GM18517 (cell line): ENCODE data around the gene TTC33.
A peak's percentile ranks its signal among the peaks of the same experiment; 100 is the strongest.
"Not testable (repeated sequence)": the region's sequence is repeated elsewhere in the genome, so short reads cannot be mapped to it uniquely, and the experiment has no call there.

Experiments used
- ATAC-seq: cut with Tn5 transposase; IDR thresholded peaks from one replicate; pipeline ENCODE4 v1.9.1; 2021; ENCODE audit warnings: mild to moderate bottlenecking, moderate library complexity; ENCODE audit not compliant: unreplicated experiment

The TTC33 gene

DNA sequence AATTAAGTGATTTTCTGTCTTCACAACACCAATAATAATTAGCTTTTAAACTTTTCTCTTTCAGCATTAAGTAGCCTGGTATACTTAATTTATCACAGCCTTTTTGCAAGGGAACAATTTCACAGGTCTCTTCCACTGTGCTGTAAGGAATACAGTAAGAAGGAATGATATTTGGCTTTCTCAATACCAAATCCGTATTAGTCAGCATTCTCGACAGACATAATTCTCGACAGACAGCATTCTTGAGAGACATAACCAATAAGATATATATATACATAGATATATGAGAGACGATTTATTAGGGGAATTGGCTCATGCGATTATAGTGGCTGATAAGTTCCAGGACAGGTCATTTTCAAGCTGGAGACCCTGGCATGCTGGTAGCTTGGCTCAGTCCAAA lies 24.4 kb upstream of the TTC33 start:
- ATAC-seq, result no peak

DNA sequence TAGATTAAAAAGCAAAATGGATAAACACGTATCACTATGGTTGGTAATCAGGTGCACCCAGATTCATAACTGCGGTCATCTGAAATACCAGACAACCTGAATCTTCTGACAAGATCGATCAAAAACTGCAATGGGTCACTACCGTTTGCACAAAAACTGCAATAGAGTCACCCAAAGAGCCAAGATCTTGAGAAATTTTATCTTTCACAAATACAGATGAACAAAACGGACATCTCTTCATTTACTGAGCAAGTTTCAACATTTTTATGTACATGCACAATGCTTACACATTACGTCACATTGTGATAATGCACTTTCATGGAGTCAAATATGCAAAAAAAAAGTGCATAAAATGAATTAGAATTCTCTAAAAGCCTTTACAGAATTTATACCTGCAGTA lies 23.8 kb upstream of the TTC33 start:
- ATAC-seq, result no peak

DNA sequence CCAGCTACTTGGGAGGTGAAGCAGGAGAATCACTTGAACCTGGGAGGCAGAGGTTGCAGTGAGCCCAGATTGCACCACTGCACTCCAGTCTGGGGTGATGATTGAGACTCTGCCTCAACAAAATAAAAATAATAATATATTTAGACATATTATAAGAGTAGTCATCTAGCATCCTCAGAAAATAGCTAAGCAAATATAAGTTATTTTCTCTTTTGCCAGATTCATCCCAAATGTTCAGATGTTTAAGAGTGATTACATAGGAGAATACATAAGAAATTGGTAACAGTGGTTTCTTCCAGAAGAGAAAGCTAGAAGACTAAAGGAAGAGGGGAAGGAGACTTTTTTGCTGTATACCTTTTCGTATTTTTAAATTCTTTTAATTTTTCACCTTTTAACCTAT lies 22.4 kb upstream of the TTC33 start:
- no peak for ATAC-seq

DNA sequence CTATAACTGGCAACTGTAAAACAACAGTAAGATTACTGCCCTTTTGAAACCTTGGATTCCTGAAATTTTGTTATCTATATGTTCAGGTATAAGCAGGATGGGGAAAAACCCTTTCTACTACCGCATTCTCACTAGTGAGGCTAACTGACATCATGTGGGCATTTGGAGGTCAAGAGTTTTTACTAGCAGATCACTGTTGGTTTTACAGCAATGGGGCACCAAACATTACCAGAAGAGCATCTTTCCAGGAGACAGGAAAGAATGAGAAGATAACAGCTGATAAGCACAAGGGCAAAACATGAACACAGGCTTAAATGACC lies 20.9 kb upstream of the TTC33 start:
- ATAC-seq, result no peak

DNA sequence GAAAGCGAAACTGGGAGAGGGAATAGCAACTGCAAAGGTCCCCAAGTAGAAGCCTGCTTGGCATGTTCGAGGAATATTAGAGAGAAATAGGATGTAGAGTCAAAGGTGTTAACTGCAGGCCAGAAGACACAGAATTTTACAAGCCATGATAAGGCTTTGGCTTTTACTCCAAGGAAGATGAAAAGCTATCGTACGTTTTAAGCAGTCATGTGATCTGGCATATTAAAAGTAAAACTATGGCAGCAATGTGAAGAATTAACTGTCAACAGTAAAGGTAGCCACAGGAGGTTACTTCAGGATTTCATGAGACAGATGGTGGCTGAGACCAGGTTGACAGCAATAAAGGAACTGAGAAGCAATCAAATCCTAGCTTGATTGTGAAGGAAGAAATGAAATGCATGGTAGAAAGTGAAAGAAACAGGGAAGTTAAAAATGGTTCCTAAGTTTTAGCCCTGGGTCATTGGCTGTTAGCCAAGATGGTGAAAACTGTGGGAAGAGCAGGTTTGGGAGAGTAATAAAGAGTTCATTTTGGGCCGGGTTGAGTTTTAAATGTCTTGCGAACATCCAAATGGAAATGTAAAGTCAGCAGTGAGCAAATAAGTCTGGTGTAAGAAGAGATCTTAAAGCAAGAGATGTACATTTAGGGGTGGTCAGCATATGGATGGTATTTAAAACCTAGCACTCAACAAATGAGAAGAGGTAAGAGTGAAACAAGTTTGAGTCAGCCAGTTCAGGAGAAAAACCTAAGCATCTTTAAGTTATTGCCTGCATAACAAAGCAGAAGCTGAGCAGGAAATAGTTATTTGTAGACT lies 20.3 kb upstream of the TTC33 start:
- ATAC-seq, result no peak

DNA sequence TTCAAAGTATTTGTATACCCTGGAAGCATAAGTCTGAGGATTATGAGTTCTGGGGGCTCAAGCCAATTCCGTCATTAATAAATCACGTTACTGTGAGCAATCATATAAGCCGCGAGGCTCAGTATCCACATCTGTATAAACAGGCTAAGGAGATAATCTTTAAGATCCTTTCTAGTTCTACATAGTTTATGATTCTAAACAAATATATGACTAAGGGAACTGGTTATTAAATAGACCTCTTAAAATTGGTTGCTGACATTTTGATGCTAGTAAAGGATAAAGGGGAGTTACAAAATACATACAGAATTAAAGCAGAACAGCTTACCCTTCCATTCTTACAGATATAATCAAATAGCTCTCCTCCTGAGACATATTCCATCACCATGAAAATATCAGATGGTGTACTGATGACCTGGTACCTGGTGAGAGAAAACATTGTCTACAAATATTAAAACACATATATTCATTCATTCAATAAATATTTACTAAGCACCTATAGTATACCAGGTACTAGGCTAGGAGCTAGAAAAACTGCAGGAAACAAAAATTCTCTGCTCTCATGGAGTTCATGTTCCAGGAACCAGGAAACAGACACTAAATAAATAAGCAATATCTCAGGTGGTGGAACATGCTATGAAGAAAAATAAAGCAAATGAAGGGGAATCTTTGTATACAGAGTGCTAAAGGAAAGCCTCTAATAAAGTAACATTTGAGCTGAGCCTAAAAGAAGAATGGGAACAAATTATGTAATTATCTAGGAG lies 19.5 kb upstream of the TTC33 start:
- ATAC-seq, result no peak

DNA sequence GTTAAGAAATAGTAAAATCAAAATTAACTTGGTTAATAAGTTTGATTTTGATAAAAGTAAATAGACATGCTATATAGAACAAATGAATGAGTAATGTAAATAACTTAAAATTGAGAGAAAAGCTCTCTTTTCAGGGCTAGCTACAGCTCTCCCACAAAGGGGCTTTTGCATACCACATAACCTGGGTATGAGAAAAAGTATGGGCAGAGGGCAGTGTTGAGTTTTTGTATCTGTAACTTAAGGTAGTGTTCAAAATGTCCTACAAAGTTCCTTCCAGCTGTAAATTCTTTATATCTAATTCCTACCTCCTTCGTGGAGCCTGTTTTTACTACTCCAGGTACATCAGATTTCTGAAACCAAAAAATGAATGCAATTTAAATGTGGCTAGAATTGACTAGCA lies 18.9 kb upstream of the TTC33 start:
- no peak for ATAC-seq

DNA sequence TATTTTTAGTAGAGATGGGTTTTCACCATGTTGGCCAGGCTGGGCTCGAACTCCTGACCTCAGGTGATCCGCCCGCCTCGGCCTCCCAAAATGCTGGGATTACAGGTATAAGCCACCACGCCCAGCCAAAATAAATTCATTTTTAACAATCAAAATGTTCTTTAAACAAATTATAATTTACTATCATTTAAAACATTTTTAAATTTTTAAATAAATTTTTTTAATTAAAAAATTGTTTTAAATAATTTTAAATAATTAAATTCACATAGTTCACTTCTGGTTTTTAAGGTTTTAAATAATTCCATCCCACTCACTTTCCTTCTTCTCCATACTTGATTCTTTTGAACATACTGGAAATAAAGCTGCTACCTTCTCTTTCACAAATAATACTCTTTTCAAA lies 15.0 kb upstream of the TTC33 start:
- ATAC-seq, result no peak

DNA sequence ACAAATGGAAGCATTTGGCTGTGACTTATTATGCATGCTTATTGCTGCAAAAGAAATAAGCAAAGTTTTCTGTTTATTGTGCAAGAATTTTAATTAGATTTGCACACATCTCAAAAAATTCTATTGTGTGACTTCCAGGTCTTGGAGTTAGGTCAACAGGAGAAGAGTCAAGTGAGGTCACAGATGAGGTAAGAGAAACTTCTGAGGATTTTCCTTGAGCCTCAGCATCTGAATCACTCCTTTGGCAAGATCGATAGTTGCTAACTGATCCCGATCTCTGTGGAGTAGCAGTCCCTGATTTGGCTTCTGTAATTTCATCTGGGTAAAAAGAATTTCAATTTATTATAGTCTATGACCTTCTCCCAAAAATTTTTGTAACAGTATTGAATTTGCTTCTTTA lies 6.9 kb upstream of the TTC33 start:
- ATAC-seq, result no peak

DNA sequence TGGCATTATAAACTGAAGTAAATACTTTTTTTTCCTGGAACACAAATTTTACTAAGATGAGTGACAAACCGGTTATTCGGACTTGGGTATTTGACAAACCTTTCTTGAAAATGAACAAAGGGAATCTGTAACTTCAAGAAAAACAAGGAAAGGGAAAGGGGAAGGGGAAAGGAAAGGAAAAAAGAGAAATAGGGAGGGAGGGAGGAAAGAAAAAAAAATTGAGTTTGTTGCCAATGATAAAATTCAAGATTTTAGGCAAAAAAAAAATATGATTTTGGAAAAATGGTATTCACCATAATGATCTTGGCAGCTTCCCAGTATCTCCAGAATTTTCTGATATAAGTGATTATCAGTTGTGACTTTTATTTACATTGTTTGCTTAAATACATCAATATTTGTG lies 1.6 kb upstream of the TTC33 start:
- ATAC-seq, result no peak

DNA sequence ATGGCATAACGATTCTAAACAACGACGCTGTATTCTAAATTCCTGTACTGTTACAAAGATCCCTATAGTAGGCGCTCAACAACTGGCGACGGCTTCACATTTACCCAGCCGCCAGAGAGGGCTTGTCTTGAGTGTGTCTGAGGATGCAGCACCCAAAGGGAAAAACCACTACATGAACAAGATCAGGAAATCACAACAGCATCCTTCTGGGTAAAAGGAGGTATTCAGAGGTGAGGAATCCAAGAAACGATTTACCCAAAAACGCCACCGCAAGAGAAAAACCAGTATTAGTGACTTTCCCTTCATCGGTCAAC lies 711 bp downstream of the TTC33 start:
- peak; percentile 87 for ATAC-seq

DNA sequence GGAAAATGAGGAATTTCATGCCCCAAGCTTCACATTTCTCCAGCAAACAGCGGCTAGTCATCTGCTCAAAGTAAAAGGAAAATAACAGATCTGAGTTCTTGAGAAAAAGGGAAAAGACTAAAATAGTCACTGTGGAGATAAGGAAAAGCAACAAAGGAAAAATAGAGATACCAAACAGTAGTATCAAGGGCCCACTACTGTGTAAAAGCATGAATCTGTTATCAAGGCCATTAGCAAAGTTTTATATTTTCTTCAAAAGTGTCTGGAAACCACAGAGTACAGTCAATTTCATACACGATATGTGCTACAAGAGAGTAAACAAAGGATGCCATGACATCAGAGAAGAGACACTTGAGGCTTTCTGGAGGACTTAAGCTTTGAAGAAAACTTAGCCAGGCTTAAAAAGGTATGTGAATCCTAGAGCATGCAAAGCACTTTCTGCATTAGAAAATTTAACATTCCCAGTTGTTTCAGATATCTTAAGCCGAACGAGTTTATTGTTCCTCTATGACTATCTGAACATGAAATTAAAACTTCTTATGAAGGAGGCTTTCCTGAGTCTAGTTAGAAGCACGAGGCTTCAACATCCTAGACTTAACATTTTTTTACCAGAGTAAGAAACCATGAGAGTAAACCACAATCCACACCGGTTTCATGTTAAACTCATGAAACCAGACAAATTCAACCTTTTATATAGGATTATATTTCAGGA lies 1.2 kb downstream of the TTC33 start:
- ATAC-seq, result peak; percentile 42

DNA sequence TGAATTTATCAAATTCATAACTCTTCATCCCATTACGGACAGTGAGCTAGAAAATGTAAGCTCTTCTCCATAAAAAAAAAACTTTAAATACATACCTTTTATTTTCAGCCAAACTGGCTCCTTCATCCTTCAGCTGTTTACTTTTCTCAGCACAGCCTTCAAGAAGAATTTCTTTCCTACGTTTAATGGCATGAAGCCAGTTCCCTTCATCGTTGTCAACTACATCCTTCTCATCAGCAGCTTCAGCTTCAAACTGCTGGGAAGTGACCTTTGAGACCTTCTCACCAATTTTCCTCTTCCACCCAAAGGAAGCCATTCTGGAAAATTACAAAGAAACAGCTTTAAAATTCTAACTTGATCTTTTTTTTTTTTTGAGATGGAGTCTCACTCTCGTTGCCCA lies 9.1 kb downstream of the TTC33 start:
- no peak for ATAC-seq

DNA sequence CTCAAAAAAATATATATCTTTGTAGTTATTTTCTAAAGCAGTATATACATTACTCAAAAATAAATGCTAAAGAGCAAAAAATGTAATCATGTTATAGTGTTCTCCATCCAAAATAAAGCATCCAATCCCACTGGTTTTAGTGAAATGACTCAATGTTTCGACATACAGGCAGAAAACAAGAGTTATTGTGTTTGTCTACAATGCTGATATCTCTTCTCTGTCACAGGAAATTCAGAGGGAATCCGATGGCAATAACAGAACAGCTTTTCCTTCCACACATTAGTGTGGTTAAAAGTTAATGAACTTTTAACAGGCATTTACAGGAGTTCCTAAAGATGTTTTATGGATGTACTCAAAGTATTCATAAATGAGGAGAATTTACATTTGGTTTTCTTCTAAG lies 12.0 kb downstream of the TTC33 start:
- ATAC-seq, result no peak

DNA sequence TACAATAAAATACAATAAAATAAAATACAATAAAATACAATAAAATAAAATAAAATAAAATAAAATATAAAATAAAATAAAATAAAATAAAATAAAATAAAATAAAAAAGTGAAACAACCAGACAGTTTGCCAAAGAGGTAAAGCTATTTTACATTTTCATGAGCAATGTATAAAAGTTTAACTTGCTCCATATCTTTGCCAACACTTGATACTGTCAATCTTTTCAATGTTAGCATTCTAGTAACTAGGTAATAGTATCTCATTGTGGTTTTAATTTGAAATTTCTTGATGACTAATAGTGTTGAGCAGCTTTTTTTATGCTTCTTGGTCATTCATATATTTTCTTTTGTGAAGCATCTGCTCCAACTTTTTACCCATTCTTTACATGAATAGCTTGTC lies 17.3 kb downstream of the TTC33 start:
- no peak for ATAC-seq

DNA sequence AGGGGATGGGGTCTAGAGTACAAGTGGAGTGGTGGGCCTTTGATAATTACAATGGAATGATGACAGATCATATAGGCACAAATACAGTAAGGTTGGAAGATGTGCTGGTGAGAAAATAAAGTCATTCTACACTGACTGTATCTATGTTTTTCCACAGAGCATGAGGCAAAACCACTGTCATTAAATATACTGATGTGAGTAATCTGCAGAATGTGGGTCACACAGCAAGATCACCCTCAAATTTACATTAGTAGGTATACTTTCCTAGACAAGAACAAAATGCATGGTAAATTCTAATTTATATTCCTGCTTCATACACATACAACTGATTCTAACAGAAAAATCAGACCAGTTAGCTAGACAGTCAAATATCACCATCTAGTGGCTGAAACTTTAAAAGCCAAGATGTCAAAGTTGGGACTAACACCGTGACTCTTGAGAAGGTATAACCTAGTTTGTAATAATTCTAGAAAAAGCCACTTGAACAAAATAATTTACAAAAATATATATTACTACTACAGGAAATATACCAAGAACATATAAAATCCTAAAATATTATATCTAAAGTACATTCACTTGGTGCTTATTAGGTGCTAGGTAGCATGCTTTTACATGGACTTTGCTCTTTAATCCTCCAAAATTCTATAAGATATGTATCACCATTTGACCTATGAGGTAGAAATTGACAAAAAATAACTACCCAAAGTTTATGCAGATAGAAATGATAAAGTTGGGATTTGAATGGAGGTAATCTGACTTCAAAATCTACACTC lies 19.5 kb downstream of the TTC33 start:
- peak; percentile 72 for ATAC-seq

DNA sequence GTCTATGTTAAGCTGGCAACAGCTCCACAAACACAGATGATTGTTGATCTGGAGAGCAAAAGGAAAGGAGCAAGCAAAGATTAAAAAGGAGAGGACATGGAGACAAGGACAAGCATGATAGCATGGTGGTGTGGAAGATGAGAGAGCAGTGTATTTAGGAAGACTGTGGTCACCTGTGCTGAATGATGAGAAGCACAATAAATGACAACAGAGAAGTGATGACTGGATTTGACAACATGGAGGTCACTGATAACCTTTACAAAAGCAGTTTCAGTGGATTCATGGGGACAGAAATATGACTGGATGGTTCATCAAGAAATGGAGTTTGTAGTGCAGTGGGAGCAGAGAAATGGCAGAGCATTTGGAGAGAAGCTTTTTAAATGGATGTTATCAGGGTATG lies 20.2 kb downstream of the TTC33 start:
- ATAC-seq, result no peak

DNA sequence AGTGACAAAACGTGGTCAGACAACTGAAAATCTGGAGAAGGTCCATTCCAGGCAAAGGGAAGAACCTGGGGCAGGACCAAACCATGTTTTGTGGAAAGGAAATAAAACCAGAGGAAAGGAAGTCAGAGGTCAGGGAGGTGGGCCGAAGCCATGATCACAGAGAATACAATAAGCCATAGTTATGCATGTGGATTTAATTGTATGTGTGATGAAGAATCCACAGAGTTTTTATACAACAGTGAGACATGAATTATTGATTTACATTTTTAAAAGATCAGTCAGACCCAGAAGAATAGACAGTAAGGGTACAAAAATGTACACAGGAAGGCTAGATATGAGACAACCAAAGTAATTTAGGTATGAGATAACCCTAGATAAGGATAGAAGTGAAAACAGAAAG lies 20.8 kb downstream of the TTC33 start:
- ATAC-seq, result no peak

DNA sequence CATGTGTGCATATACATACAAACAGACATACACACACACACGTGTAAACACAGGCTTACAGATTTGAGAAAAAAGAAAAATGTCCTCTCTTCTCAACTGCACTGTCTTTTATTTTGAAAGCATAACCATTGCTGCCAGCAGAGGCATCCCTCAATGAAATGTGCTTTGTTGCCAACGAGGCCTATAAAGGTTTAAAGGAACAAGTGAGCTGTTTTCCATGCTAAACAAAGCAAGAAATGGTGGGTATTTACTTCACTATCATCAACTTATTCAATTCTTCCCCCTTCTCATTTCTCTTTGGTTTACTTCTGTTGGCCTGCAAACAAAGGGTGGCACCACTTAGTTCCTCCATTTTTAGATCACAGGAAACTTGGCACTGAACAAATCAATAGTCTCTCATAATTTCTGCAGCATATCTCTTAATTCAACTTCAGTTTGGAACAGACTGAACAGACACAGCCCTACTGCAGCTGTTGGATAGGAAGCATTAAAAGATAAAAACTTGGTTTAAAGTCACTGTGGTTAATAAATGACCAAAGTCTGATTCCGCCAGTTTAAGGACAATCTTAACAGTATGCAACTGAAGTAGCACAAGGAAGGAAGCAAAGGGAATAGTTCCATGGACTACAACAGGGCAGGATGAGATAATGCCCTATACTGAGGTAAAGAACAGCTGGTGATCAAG lies 21.7 kb downstream of the TTC33 start:
- ATAC-seq, result no peak

DNA sequence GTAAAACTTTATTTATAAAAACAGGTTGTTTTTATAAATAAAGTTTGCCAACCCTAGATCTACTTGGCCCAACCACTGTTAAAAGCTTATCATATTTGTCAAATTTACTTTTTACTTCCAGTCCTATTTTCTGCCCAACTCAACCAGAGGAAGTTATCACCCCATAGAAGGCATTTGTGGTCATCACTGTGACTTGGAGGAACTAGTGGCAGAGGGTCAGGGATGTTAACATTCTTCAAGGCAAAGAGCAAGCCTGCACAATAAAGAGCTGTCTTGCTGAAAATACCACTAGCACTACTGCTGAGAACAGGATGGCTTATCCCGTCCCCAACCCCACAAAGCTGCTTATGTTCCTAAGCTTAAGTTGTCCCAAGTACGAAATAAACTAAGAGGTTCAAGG lies 22.3 kb downstream of the TTC33 start:
- ATAC-seq, result no peak

DNA sequence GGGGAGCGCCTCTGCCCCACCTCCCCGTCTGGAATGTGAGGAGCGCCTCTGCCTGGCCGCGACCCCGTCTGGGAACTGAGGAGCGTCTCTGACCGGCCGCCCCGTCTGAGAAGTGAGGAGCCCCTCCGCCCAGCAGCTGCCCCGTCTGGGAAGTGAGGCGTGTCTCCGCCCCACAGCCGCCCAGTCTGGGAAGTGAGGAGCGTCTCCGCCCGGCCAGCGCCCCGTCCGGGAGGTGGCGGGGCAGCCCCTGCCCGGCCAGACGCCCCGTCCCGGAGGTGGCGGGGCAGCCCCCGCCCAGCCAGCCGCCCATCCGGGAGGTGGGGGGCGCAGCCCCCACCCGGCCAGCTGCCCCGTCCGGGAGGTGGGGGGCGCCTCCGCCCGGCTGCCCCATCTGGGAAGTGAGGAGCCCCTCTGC lies 33.3 kb downstream of the TTC33 start:
- not testable (repeated sequence) for ATAC-seq
